Osteoblast (primary cell): ENCODE measurements around the gene SH2D3C. TPM values are rescaled to one million over a fixed set of nuclear protein-coding genes. Genes with fewer than 3 reads are reported as not detected.

Experiments used
- DNase-seq: peaks from one replicate; pipeline ENCODE4 v3.0.0; 2011; ENCODE audit warnings: low spot score, mixed read lengths; ENCODE audit not compliant: insufficient read length; ENCODE audit errors: missing footprints
- H2AFZ ChIP-seq: 2 replicates; pipeline ENCODE4 v1.6.0; 2011; ENCODE audit warnings: mild to moderate bottlenecking, low read length
- H3K27ac ChIP-seq: 2 replicates; pipeline ENCODE4 v1.5.1; 2011; ENCODE audit warnings: mild to moderate bottlenecking, low read depth, low read length, moderate library complexity
- H3K27me3 ChIP-seq: 2 replicates; pipeline ENCODE4 v1.6.0; 2012; ENCODE audit warnings: mild to moderate bottlenecking, control low read depth, inconsistent platforms, low read length, moderate library complexity; ENCODE audit not compliant: insufficient read depth
- H3K36me3 ChIP-seq: 2 replicates; pipeline ENCODE4 v1.5.1; 2011; ENCODE audit warnings: mild to moderate bottlenecking, low read length, control low read depth, moderate library complexity; ENCODE audit not compliant: insufficient read depth
- H3K4me1 ChIP-seq: 2 replicates; pipeline ENCODE4 v1.5.1; 2011; ENCODE audit warnings: mild to moderate bottlenecking, low read length, control low read depth, moderate library complexity; ENCODE audit not compliant: insufficient read depth
- H3K4me2 ChIP-seq: 2 replicates; pipeline ENCODE4 v1.6.0; 2011; ENCODE audit warnings: mild to moderate bottlenecking, low read length; ENCODE audit not compliant: insufficient read depth
- H3K4me3 ChIP-seq: fragments of 200-600 bp; sonication (generic); 3 replicates; pipeline ENCODE4 v1.5.1; 2012; ENCODE audit warnings: mild to moderate bottlenecking, low read length, inconsistent platforms; ENCODE audit not compliant: insufficient read depth
- H3K79me2 ChIP-seq: 2 replicates; pipeline ENCODE4 v1.6.0; 2012; ENCODE audit warnings: mild to moderate bottlenecking, low read length, control low read depth, inconsistent platforms; ENCODE audit not compliant: insufficient read depth
- H3K9me3 ChIP-seq: 2 replicates; pipeline ENCODE4 v1.5.1; 2011; ENCODE audit warnings: low read depth, low read length, control low read depth
- H4K20me1 ChIP-seq: 2 replicates; pipeline ENCODE4 v1.6.0; 2012; ENCODE audit warnings: mild to moderate bottlenecking, low read length, control low read depth; ENCODE audit not compliant: insufficient read depth
- CTCF ChIP-seq: IDR thresholded peaks from 2 replicates; pipeline ENCODE4 v1.5.1; 2011; ENCODE audit warnings: mild to moderate bottlenecking, low read depth, low read length, moderate library complexity; ENCODE audit errors: extremely low read depth
- total RNA-seq: library from RNA; depleted of rRNA; stranded (reverse); fragments of >200 nt; gene quantifications from 2 replicates; pipeline ENCODE4 v1.2.3, GENCODE V29; 2012

SH2D3C gene
- total RNA-seq, 1 donor: 0.36 TPM

GRCh38 chr9:127756233-127756632 lies 22.2 kb downstream of the SH2D3C start:
- no peaks in the 10 kb centered on the region for H3K4me1 ChIP-seq
- no peak overlapping the region for H3K27ac ChIP-seq
- no peak for DNase-seq
- H3K4me3 ChIP-seq: no peak overlapping the region
- H3K79me2 ChIP-seq: no peaks in the 10 kb centered on the region
- TF ChIP-seq CTCF: no peak
- H2AFZ ChIP-seq: no peak overlapping the region
- no peaks in the 10 kb centered on the region for H4K20me1 ChIP-seq
- H3K4me2 ChIP-seq: no peak overlapping the region
- H3K27me3 ChIP-seq: peaks cover 31% of the 10 kb centered on the region
- no peaks in the 10 kb centered on the region for H3K9me3 ChIP-seq
- no peaks in the 10 kb centered on the region for H3K36me3 ChIP-seq

GRCh38 chr9:127755061-127756060 lies 23.1 kb downstream of the SH2D3C start:
- H3K27ac ChIP-seq: no peak overlapping the region

GRCh38 chr9:127754099-127755060 lies 24.1 kb downstream of the SH2D3C start:
- no peaks in the 10 kb centered on the region for H3K4me1 ChIP-seq
- peak; percentile 90 for DNase-seq
- no peak overlapping the region for H3K4me3 ChIP-seq
- no peak overlapping the region for H3K27ac ChIP-seq
- no peaks in the 10 kb centered on the region for H3K79me2 ChIP-seq
- no peaks in the 10 kb centered on the region for H3K36me3 ChIP-seq
- peaks cover 31% of the 10 kb centered on the region for H3K27me3 ChIP-seq
- no peak for TF ChIP-seq CTCF
- no peak overlapping the region for H3K4me2 ChIP-seq
- H2AFZ ChIP-seq: no peak overlapping the region
- H3K9me3 ChIP-seq: no peaks in the 10 kb centered on the region
- H4K20me1 ChIP-seq: no peaks in the 10 kb centered on the region

More at GRCh38 chr9:127755061-127756060, 23.1 kb downstream of the SH2D3C start:
- peaks cover 31% of the 10 kb centered on the region for H3K27me3 ChIP-seq
- H4K20me1 ChIP-seq: no peaks in the 10 kb centered on the region
- H3K79me2 ChIP-seq: no peaks in the 10 kb centered on the region
- no peak overlapping the region for H3K4me2 ChIP-seq
- H3K36me3 ChIP-seq: no peaks in the 10 kb centered on the region
- no peak overlapping the region for H2AFZ ChIP-seq
- DNase-seq: peak; percentile 72
- no peaks in the 10 kb centered on the region for H3K4me1 ChIP-seq
- H3K9me3 ChIP-seq: no peaks in the 10 kb centered on the region
- TF ChIP-seq CTCF: no peak
- no peak overlapping the region for H3K4me3 ChIP-seq
